HEK293T (cell line): ENCODE measurements around the gene PHEX.

Experiments
- FOXA1 ChIP-seq: fragments of 450-650 bp; IDR thresholded peaks from 2 replicates; pipeline ENCODE4 v1.6.1; 2016; ENCODE audit warnings: mild to moderate bottlenecking
- ZNF384 ChIP-seq: fragments of 450-650 bp; IDR thresholded peaks from 2 replicates; pipeline ENCODE4 v1.6.1; 2016

GRCh38 chrX:22278375-22278774, 246.2 kb downstream of the PHEX start:
- TF ChIP-seq ZNF384 (no peak), FOXA1 (no peak)
